CD14-positive monocyte (primary cell): ENCODE data around the gene RPS6KA5. TPM values are rescaled to one million over a fixed set of nuclear protein-coding genes. Genes with fewer than 3 reads are reported as not detected.

ENCODE experiments used
- DNase-seq, 3 donors: peaks; one replicate each; pipeline ENCODE4 v3.0.0-alpha.2; 2011 to 2022
- H2AFZ ChIP-seq: 2 replicates; pipeline ENCODE4 v1.6.0; 2012; ENCODE audit warnings: mild to moderate bottlenecking, low read depth, low read length, inconsistent platforms; ENCODE audit not compliant: insufficient read depth, poor library complexity, severe bottlenecking
- H3K27ac ChIP-seq, 2 donors: 1 replicate in 1 of 2; 2 replicates in 1 of 2; pipeline ENCODE4 v1.5.1; 2012 to 2013; ENCODE audit warnings: low read length in 2 of 2, control low read depth in 1 of 2, inconsistent platforms in 1 of 2, low read depth in 1 of 2, mild to moderate bottlenecking in 1 of 2
- H3K27me3 ChIP-seq, 2 donors: one replicate each; pipeline versions ENCODE4 v1.6.0 to v1.6.1; 2011 to 2013; ENCODE audit warnings: low read length in 2 of 2; ENCODE audit not compliant: control insufficient read depth in 2 of 2, insufficient read depth in 2 of 2
- H3K36me3 ChIP-seq, 2 donors: replicated peaks in 1 of 2; 1 replicate in 1 of 2; 2 replicates in 1 of 2; pipeline versions ENCODE4 v1.5.1 to v1.6.1; 2012 to 2013; ENCODE audit warnings: low read length in 2 of 2, control low read depth in 1 of 2, inconsistent platforms in 1 of 2, mild to moderate bottlenecking in 1 of 2; ENCODE audit not compliant: insufficient read depth in 2 of 2, control insufficient read depth in 1 of 2
- H3K4me1 ChIP-seq, 2 donors: 1 replicate in 1 of 2; 2 replicates in 1 of 2; pipeline versions ENCODE4 v1.5.1 to v1.6.1; 2012 to 2013; ENCODE audit warnings: low read length in 2 of 2, control low read depth in 1 of 2, inconsistent platforms in 1 of 2, mild to moderate bottlenecking in 1 of 2, moderate library complexity in 1 of 2; ENCODE audit not compliant: insufficient read depth in 2 of 2, control insufficient read depth in 1 of 2
- H3K4me2 ChIP-seq: replicated peaks from 2 replicates; pipeline ENCODE3; 2012; ENCODE audit warnings: low read length, moderate library complexity, mild to moderate bottlenecking; ENCODE audit not compliant: poor library complexity, severe bottlenecking; ENCODE audit errors: extremely low read depth
- H3K4me3 ChIP-seq, 3 experiments: fragments of 200-600 bp in 1 of 3; sonication (generic) in 1 of 3; replicated peaks in 1 of 3; 1 replicate in 2 of 3; 2 replicates in 1 of 3; pipeline ENCODE4 v1.5.1; 2011 to 2013; ENCODE audit warnings: low read length in 3 of 3, mild to moderate bottlenecking in 3 of 3, control low read depth in 2 of 3, low read depth in 2 of 3, inconsistent platforms in 1 of 3, moderate library complexity in 1 of 3
- H3K79me2 ChIP-seq: 2 replicates; pipeline ENCODE4 v1.6.0; 2012; ENCODE audit warnings: mild to moderate bottlenecking, control low read depth, inconsistent platforms, low read length, moderate library complexity; ENCODE audit not compliant: insufficient read depth
- H3K9ac ChIP-seq: 2 replicates; pipeline ENCODE4 v1.6.0; 2017; ENCODE audit warnings: low read length, mild to moderate bottlenecking; ENCODE audit not compliant: insufficient read depth, poor library complexity, severe bottlenecking
- H3K9me3 ChIP-seq, 2 donors: replicated peaks in 1 of 2; 1 replicate in 1 of 2; 2 replicates in 1 of 2; pipeline versions ENCODE4 v1.5.1 to v1.6.1; 2012 to 2013; ENCODE audit warnings: low read length in 2 of 2, control low read depth in 1 of 2; ENCODE audit not compliant: control insufficient read depth in 1 of 2, insufficient read depth in 1 of 2
- H4K20me1 ChIP-seq: 2 replicates; pipeline ENCODE4 v1.6.0; 2012; ENCODE audit warnings: mild to moderate bottlenecking, low read length, control low read depth, moderate library complexity; ENCODE audit not compliant: insufficient read depth
- H3K27ac Mint-ChIP-seq, 7 donors: one replicate each; pipeline ENCODE4 v1.8.0; 2020; ENCODE audit warnings: mild to moderate bottlenecking in 7 of 7, mixed read lengths in 7 of 7, moderate library complexity in 6 of 7, inconsistent platforms in 2 of 7
- H3K27me3 Mint-ChIP-seq, 3 donors: one replicate each; pipeline ENCODE4 v1.8.0; 2021 to 2022; ENCODE audit warnings: low read depth in 3 of 3, mild to moderate bottlenecking in 3 of 3, mixed read lengths in 3 of 3, moderate library complexity in 3 of 3, inconsistent platforms in 1 of 3
- H3K36me3 Mint-ChIP-seq, 2 donors: one replicate each; pipeline ENCODE4 v1.8.0; 2020; ENCODE audit warnings: mixed read lengths in 2 of 2, inconsistent platforms in 1 of 2, mild to moderate bottlenecking in 1 of 2
- H3K4me1 Mint-ChIP-seq: one replicate; pipeline ENCODE4 v1.8.0; 2020; ENCODE audit warnings: mild to moderate bottlenecking, mixed read lengths
- H3K4me3 Mint-ChIP-seq, 2 donors: one replicate each; pipeline ENCODE4 v1.8.0; 2020; ENCODE audit warnings: mild to moderate bottlenecking in 2 of 2, mixed read lengths in 2 of 2, moderate library complexity in 1 of 2
- H3K9me3 Mint-ChIP-seq, 7 donors: one replicate each; pipeline ENCODE4 v1.8.0; 2020 to 2022; ENCODE audit warnings: mixed read lengths in 7 of 7, mild to moderate bottlenecking in 6 of 7, moderate library complexity in 6 of 7, inconsistent platforms in 2 of 7
- WGBS: methylation state at CpG from one replicate; pipeline ENCODE4 v1.1.5; 2013; ENCODE audit warnings: missing lambda C conversion rate; ENCODE audit not compliant: insufficient coverage; 5-methylcytosine and 5-hydroxymethylcytosine counted together
- intact Hi-C, 2 donors: fragments of 100-400 bp; cut with micrococcal nuclease; formaldehyde crosslinking; loops; one replicate each; pipeline versions ENCODE4 v1.15.0 to v1.15.1; 2023
- polyA plus RNA-seq, 3 donors: library from polyadenylated mRNA; depleted of rRNA in 1 of 3; unstranded in 2 of 3; stranded (reverse) in 1 of 3; fragments of 300-500 nt in 2 of 3; fragments of >200 nt in 1 of 3; fragmentation: Illumina TruSeq in 2 of 3; gene quantifications; 1 replicate in 2 of 3; 2 replicates in 1 of 3; pipeline ENCODE4 v1.2.3, GENCODE V29; 2012 to 2021
- TF ChIP-seq, protein P1 (sequence below): fragments of 200-600 bp; IDR thresholded peaks from one replicate; pipeline ENCODE4 v1.8.0; 2022; ENCODE audit warnings: antibody characterized with exemption, mild to moderate bottlenecking

Gene RPS6KA5
- polyA plus RNA-seq, 3 donors: 4.4 to 10.1 (median 7.9) TPM

DNA sequence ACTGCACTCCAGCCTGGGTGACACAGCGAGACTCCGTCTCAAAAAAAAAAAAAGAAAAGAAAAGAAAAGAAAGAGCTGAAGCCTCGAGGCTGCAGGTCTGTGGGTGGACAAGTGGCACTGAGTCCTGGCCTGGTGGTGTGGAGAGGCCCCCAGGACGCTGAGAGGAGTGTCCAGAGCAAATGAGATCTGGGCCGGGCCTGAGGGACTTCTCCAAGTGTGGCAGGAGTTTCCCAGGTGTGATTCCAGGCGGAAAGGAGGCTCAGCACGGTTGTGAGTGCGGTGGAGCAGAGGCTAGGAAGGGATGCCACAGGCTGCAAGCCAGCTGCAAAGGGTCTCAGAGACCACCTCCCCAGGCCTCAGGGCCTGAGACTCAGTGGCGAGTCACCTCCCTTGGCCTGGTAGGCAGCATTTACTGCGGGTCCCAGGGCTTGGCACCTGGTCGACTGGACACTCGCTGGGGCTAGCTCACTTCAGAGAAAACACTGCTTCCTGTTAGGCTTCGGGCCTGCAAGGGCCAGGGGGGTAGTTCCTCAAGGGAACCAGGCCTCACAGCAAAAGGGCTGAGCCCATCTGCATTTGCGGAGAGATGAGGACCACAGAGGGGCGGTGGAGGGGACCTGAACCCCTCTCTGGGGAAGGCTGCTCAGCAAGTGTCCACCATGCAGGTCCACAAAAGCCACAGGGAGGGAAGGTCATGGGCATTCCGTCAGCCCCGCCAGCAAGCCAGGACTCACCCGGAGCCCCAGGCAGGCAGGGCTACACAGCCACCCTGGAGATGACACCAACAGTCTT lies 256.0 kb downstream of the RPS6KA5 start:
- Histone ChIP-seq H4K20me1 (no peaks in the 10 kb centered on the region), H2AFZ (peak overlapping the region; percentile 71), H3K79me2 (no peaks in the 10 kb centered on the region), H3K4me1 (peaks cover 21 to 31% of the 10 kb centered on the region in 2 donors), H3K36me3 (no peaks in the 10 kb centered on the region), H3K9me3 (no peaks in the 10 kb centered on the region), H3K4me2 (no peak overlapping the region), H3K9ac (no peak overlapping the region), H3K4me3 (no peak overlapping the region), H3K27me3 (no peaks in the 10 kb centered on the region), H3K27ac (no peak overlapping the region)
- intact Hi-C loops: no loop called here
- Mint-ChIP-seq H3K27me3 (peaks cover 0 to 2% (median 1%) of the 10 kb centered on the region in 3 donors), H3K27ac (no peak overlapping the region), H3K4me1 (peaks cover 35% of the 10 kb centered on the region), H3K9me3 (peaks cover 0 to 3% (median 0%) of the 10 kb centered on the region in 7 donors), H3K4me3 (peak overlapping the region in 1 of 2 donors; percentile 63), H3K36me3 (no peaks in the 10 kb centered on the region)
- WGBS: 70% methylated on average over 16 of the region's 18 CpGs
- DNase-seq: no peak
- TF ChIP-seq, protein P1, sequence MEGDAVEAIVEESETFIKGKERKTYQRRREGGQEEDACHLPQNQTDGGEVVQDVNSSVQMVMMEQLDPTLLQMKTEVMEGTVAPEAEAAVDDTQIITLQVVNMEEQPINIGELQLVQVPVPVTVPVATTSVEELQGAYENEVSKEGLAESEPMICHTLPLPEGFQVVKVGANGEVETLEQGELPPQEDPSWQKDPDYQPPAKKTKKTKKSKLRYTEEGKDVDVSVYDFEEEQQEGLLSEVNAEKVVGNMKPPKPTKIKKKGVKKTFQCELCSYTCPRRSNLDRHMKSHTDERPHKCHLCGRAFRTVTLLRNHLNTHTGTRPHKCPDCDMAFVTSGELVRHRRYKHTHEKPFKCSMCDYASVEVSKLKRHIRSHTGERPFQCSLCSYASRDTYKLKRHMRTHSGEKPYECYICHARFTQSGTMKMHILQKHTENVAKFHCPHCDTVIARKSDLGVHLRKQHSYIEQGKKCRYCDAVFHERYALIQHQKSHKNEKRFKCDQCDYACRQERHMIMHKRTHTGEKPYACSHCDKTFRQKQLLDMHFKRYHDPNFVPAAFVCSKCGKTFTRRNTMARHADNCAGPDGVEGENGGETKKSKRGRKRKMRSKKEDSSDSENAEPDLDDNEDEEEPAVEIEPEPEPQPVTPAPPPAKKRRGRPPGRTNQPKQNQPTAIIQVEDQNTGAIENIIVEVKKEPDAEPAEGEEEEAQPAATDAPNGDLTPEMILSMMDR: no peak

DNA sequence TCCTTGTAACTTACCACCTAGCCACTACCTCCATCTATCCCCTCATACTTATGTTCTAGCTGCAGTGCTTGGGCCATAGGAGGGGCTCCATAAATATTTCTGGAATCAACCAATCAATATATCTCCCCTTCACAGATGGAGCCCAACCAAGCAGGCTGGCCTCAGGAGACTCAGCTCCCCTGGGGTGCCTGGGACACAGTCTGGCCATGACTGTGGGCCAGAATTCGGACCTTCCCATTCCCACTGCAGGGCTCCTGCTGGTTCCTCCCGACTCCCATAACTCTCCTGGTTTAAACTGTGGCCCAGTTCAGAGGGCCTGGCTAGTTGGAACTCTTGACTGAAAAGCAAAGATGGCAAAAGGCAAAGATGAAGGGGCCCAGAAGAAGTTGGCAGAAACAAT lies 257.2 kb downstream of the RPS6KA5 start:
- no peak for DNase-seq
- no peaks in the 10 kb centered on the region for H3K9me3 ChIP-seq
- Mint-ChIP-seq H3K27me3 (peaks cover 0 to 2% (median 1%) of the 10 kb centered on the region in 3 donors), H3K4me3 (no peak overlapping the region), H3K27ac (no peak overlapping the region), H3K4me1 (peaks cover 35% of the 10 kb centered on the region), H3K36me3 (no peaks in the 10 kb centered on the region), H3K9me3 (peaks cover 0 to 3% (median 0%) of the 10 kb centered on the region in 7 donors)
- H4K20me1 ChIP-seq: no peaks in the 10 kb centered on the region
- H3K9ac ChIP-seq: no peak overlapping the region
- H2AFZ ChIP-seq: peak overlapping the region; percentile 71
- no peaks in the 10 kb centered on the region for H3K27me3 ChIP-seq
- no peak overlapping the region for H3K27ac ChIP-seq
- no peak overlapping the region for H3K4me3 ChIP-seq
- H3K79me2 ChIP-seq: no peaks in the 10 kb centered on the region
- H3K4me2 ChIP-seq: no peak overlapping the region
- TF ChIP-seq, protein P1: no peak
- intact Hi-C loops: no loop called here
- peaks cover 21 to 31% of the 10 kb centered on the region in 2 donors for H3K4me1 ChIP-seq
- WGBS: 100% methylated on average over 1 of the region's 2 CpGs
- H3K36me3 ChIP-seq: no peaks in the 10 kb centered on the region
